Ishikawa (cell line): ENCODE results near the gene APOA1.

Experiments used
- CEBPB ChIP-seq: IDR thresholded peaks from 2 replicates; pipeline ENCODE4 v1.6.1; 2012
- TAF1 ChIP-seq: IDR thresholded peaks from 2 replicates; pipeline ENCODE4 v1.6.1; 2012; ENCODE audit warnings: low read depth, mild to moderate bottlenecking
- YY1 ChIP-seq: IDR thresholded peaks from 2 replicates; pipeline ENCODE4 v1.6.1; 2012; ENCODE audit warnings: low read depth
- TF ChIP-seq, protein P1 (sequence below): IDR thresholded peaks from 2 replicates; pipeline ENCODE4 v1.6.1; 2012

- TF ChIP-seq, protein P1, sequence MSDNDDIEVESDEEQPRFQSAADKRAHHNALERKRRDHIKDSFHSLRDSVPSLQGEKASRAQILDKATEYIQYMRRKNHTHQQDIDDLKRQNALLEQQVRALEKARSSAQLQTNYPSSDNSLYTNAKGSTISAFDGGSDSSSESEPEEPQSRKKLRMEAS = no peak
- TF ChIP-seq YY1 (no peak), CEBPB (no peak), TAF1 (no peak)
Measured at GRCh38 chr11:116873381-116873780, 36.0 kb upstream of the APOA1 start.
